Activated CD8-positive, alpha-beta T cell treated with anti-CD3 and anti-CD28 coated beads, Interleukin-2, amount 10 ng/mL, durations not matched to agents 7 days and 5 days (primary cell): ENCODE results near the gene FAM131C. TPM values are rescaled to one million over a fixed set of nuclear protein-coding genes. Genes with fewer than 3 reads are reported as not detected.

ENCODE experiments used
- ATAC-seq: fragments of 150-1000 bp; cut with Tn5 transposase; one replicate; pipeline ENCODE4 v1.10.0; 2021; ENCODE audit warnings: moderate library complexity
- CTCF ChIA-PET: fragments of 350-600 bp; sonication (Branson Sonifier 250); formaldehyde crosslinking; loops from one replicate; lab custom pipeline; 2021; ENCODE audit warnings: antibody characterized with exemption; lab: Charles Lee
- POLR2A ChIA-PET: fragments of 350-600 bp; sonication (Branson Sonifier 250); formaldehyde crosslinking; loops from one replicate; lab custom pipeline; 2021; ENCODE audit warnings: antibody characterized with exemption; lab: Charles Lee
- DNase-seq: peaks from one replicate; pipeline ENCODE4 v3.0.0-alpha.2; 2020
- H3K27ac Mint-ChIP-seq: one replicate; pipeline ENCODE4 v1.8.0; 2021; ENCODE audit warnings: mild to moderate bottlenecking, mixed read lengths
- H3K27me3 Mint-ChIP-seq: one replicate; pipeline ENCODE4 v1.8.0; 2021; ENCODE audit warnings: low read depth, mixed read lengths
- H3K36me3 Mint-ChIP-seq: one replicate; pipeline ENCODE4 v1.8.0; 2021; ENCODE audit warnings: low read depth, mixed read lengths
- H3K4me1 Mint-ChIP-seq: one replicate; pipeline ENCODE4 v1.8.0; 2021; ENCODE audit warnings: low read depth, mixed read lengths
- H3K4me3 Mint-ChIP-seq: one replicate; pipeline ENCODE4 v1.8.0; 2021; ENCODE audit warnings: mild to moderate bottlenecking, mixed read lengths
- H3K9me3 Mint-ChIP-seq: one replicate; pipeline ENCODE4 v1.8.0; 2022; ENCODE audit warnings: mixed read lengths; ENCODE audit not compliant: insufficient read depth
- total RNA-seq, 2 experiments: library from RNA; stranded (reverse); gene quantifications; one replicate each; pipeline ENCODE4 v1.2.3, GENCODE V29; 2021

The FAM131C gene
- total RNA-seq, 2 experiments from 2014 or later: 6.0 to 6.1 TPM

- Mint-ChIP-seq H3K27ac (no peak overlapping the region), H3K9me3 (no peaks in the 10 kb centered on the region), H3K36me3 (no peaks in the 10 kb centered on the region), H3K27me3 (peaks cover 22% of the 10 kb centered on the region), H3K4me1 (no peaks in the 10 kb centered on the region), H3K4me3 (no peak overlapping the region)
- ChIA-PET POLR2A (no interaction called here), CTCF (interaction anchor here (0.9 kb wide), 1 partner anchor 20 kb away, joined by 6 read pairs; no protein-coding TSS in a partner anchor)
- DNase-seq (no peak), ATAC-seq (no peak)
Measured at GRCh38 chr1:16099412-16099811, 26.0 kb upstream of the FAM131C start.

GRCh38 chr1:16095447-16095846 is 22.0 kb upstream of the FAM131C start:
- no peaks in the 10 kb centered on the region for H3K9me3 Mint-ChIP-seq
- POLR2A ChIA-PET: no interaction called here
- H3K27me3 Mint-ChIP-seq: peaks cover 11% of the 10 kb centered on the region
- CTCF ChIA-PET: no interaction called here
- no peak overlapping the region for H3K27ac Mint-ChIP-seq
- DNase-seq (no peak), ATAC-seq (no peak)
- no peaks in the 10 kb centered on the region for H3K36me3 Mint-ChIP-seq
- no peak overlapping the region for H3K4me3 Mint-ChIP-seq
- H3K4me1 Mint-ChIP-seq: no peaks in the 10 kb centered on the region

GRCh38 chr1:16094453-16095158 is 21.2 kb upstream of the FAM131C start:
- Mint-ChIP-seq H3K27ac (peak overlapping the region; percentile 43), H3K36me3 (no peaks in the 10 kb centered on the region), H3K9me3 (no peaks in the 10 kb centered on the region), H3K4me1 (no peaks in the 10 kb centered on the region), H3K4me3 (no peak overlapping the region), H3K27me3 (peaks cover 9% of the 10 kb centered on the region)
- CTCF ChIA-PET: interaction anchor here (1.2 kb wide), 1 partner anchor 12 kb away, joined by 6 read pairs; no protein-coding TSS in a partner anchor
- POLR2A ChIA-PET: no interaction called here
- ATAC-seq (no peak), DNase-seq (no peak)

- Mint-ChIP-seq H3K4me3 (no peak overlapping the region), H3K4me1 (no peaks in the 10 kb centered on the region), H3K9me3 (no peaks in the 10 kb centered on the region), H3K27me3 (peaks cover 9% of the 10 kb centered on the region), H3K36me3 (no peaks in the 10 kb centered on the region), H3K27ac (no peak overlapping the region)
- ChIA-PET POLR2A (interaction anchor here (0.6 kb wide), 1 partner anchor 38 kb away, joined by 3 read pairs; no protein-coding TSS in a partner anchor), CTCF (interaction anchor here (1.2 to 2.0 kb wide), 2 partner anchors 11 to 15 kb away, joined by 6 to 7 read pairs; no protein-coding TSS in a partner anchor)
- ATAC-seq (no peak), DNase-seq (no peak)
Measured at GRCh38 chr1:16093611-16094010, 20.2 kb upstream of the FAM131C start.

GRCh38 chr1:16092923-16093511 is 19.6 kb upstream of the FAM131C start:
- no peak overlapping the region for H3K27ac Mint-ChIP-seq
- no peaks in the 10 kb centered on the region for H3K36me3 Mint-ChIP-seq
- no peak for DNase-seq
- peaks cover 9% of the 10 kb centered on the region for H3K27me3 Mint-ChIP-seq
- ChIA-PET CTCF (interaction anchor here (1.2 to 2.0 kb wide), 3 partner anchors 10 to 14 kb away, joined by 4 to 7 read pairs (median 6); no protein-coding TSS in a partner anchor), POLR2A (no interaction called here)
- no peak overlapping the region for H3K4me3 Mint-ChIP-seq
- no peaks in the 10 kb centered on the region for H3K4me1 Mint-ChIP-seq
- H3K9me3 Mint-ChIP-seq: no peaks in the 10 kb centered on the region
- ATAC-seq: no peak

- Mint-ChIP-seq H3K27me3 (peaks cover 9% of the 10 kb centered on the region), H3K4me1 (no peaks in the 10 kb centered on the region), H3K9me3 (no peaks in the 10 kb centered on the region), H3K27ac (no peak overlapping the region), H3K4me3 (no peak overlapping the region), H3K36me3 (no peaks in the 10 kb centered on the region)
- ATAC-seq (no peak), DNase-seq (no peak)
- CTCF ChIA-PET: interaction anchor here (1.0 to 2.0 kb wide), 3 partner anchors 10 to 13 kb away, joined by 3 to 7 read pairs (median 4); no protein-coding TSS in a partner anchor
- POLR2A ChIA-PET: no interaction called here
Measured at GRCh38 chr1:16092097-16092922, 18.9 kb upstream of the FAM131C start.

- Mint-ChIP-seq H3K27ac (no peak overlapping the region), H3K36me3 (no peaks in the 10 kb centered on the region), H3K4me1 (no peaks in the 10 kb centered on the region), H3K27me3 (peaks cover 7% of the 10 kb centered on the region), H3K4me3 (no peak overlapping the region), H3K9me3 (no peaks in the 10 kb centered on the region)
- POLR2A ChIA-PET: no interaction called here
- no peak for ATAC-seq
- no peak for DNase-seq
- CTCF ChIA-PET: interaction anchor here (1.0 kb wide), 1 partner anchor 12 kb away, joined by 3 read pairs; no protein-coding TSS in a partner anchor
Measured at GRCh38 chr1:16091296-16091695, 17.8 kb upstream of the FAM131C start.

GRCh38 chr1:16090076-16090826 is 16.8 kb upstream of the FAM131C start:
- H3K27me3 Mint-ChIP-seq: peaks cover 3% of the 10 kb centered on the region
- H3K9me3 Mint-ChIP-seq: no peaks in the 10 kb centered on the region
- DNase-seq (no peak), ATAC-seq (no peak)
- H3K36me3 Mint-ChIP-seq: no peaks in the 10 kb centered on the region
- H3K4me3 Mint-ChIP-seq: no peak overlapping the region
- no peaks in the 10 kb centered on the region for H3K4me1 Mint-ChIP-seq
- ChIA-PET CTCF (no interaction called here), POLR2A (no interaction called here)
- no peak overlapping the region for H3K27ac Mint-ChIP-seq

- ATAC-seq: no peak
- H3K27me3 Mint-ChIP-seq: peaks cover under 1% of the 10 kb centered on the region
- POLR2A ChIA-PET: no interaction called here
- no peak overlapping the region for H3K4me3 Mint-ChIP-seq
- H3K36me3 Mint-ChIP-seq: no peaks in the 10 kb centered on the region
- CTCF ChIA-PET: no interaction called here
- DNase-seq: no peak
- no peaks in the 10 kb centered on the region for H3K9me3 Mint-ChIP-seq
- no peak overlapping the region for H3K27ac Mint-ChIP-seq
- no peaks in the 10 kb centered on the region for H3K4me1 Mint-ChIP-seq
Measured at GRCh38 chr1:16088996-16089395, 15.5 kb upstream of the FAM131C start.

- Mint-ChIP-seq H3K27ac (no peak overlapping the region), H3K36me3 (no peaks in the 10 kb centered on the region), H3K4me3 (no peak overlapping the region), H3K27me3 (no peaks in the 10 kb centered on the region), H3K4me1 (no peaks in the 10 kb centered on the region), H3K9me3 (no peaks in the 10 kb centered on the region)
- ChIA-PET POLR2A (no interaction called here), CTCF (no interaction called here)
- no peak for DNase-seq
- ATAC-seq: no peak
Measured at GRCh38 chr1:16088351-16088911, 15.0 kb upstream of the FAM131C start.

GRCh38 chr1:16087733-16088132 is 14.3 kb upstream of the FAM131C start:
- Mint-ChIP-seq H3K4me3 (no peak overlapping the region), H3K9me3 (no peaks in the 10 kb centered on the region), H3K27ac (no peak overlapping the region), H3K27me3 (no peaks in the 10 kb centered on the region), H3K4me1 (no peaks in the 10 kb centered on the region), H3K36me3 (no peaks in the 10 kb centered on the region)
- ATAC-seq: no peak
- ChIA-PET POLR2A (no interaction called here), CTCF (no interaction called here)
- no peak for DNase-seq
